Measurements from ENCODE around the gene MPL. TPM values are rescaled to one million over a fixed set of nuclear protein-coding genes. Genes with fewer than 3 reads are reported as not detected.

The MPL gene
- total RNA-seq, 1 donor from 2014 or later, result not detected

DNA sequence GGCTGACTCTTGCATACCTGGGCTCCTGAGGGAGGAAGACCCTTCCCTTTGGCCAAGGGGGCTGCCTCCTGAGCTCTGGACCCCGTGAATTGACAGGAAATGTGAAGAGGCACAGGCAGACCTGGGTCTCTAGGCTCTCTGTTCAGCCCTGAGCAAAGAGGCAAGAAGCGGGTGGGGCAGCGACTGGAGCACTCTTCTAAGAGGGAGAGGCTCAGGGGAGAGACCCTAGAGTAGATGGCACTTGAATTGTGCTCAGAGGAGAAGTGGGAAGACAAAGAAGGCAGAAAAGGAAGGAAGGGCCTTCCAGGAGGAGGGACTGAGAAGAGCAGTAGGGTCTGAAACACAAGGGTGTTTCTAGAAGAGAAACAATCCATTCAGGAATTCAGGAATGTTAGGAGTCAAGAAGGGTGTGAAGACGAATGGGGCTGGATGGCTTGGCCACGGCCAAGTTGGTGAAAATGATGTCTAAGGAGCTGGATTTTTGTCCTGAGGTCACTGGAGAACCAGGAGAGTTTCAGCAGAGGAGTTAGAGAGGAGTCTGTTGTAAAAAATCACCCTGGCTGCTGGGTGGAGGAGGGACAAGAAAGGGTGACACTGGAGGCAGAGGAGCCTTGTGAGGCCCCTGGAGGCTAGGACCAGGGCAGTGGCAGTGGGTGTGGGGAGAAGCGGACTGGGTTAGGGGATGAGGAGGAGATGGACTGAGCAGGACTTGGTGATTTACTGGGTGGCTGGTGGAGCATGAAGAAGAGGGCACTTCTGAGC lies 31.5 kb upstream of the MPL start:
- no peaks in the 10 kb centered on the region for H3K9me3 ChIP-seq (ENCODE audit: insufficient read depth, low read depth, low read length)
- Mint-ChIP-seq H3K9me3 (ENCODE audit: unreplicated experiment) (peaks cover 14% of the 10 kb centered on the region), H3K27me3 (ENCODE audit: low read depth, unreplicated experiment) (peaks cover 33% of the 10 kb centered on the region), H3K4me1 (ENCODE audit: low read depth, unreplicated experiment) (peaks cover 13% of the 10 kb centered on the region), H3K4me3 (ENCODE audit: unreplicated experiment) (no peak overlapping the region), H3K27ac (ENCODE audit: unreplicated experiment) (no peak overlapping the region), H3K36me3 (ENCODE audit: low read depth, unreplicated experiment) (peaks cover 11% of the 10 kb centered on the region)
- H3K4me1 ChIP-seq (ENCODE audit: insufficient read depth, low read length), result no peaks in the 10 kb centered on the region
- DNase-seq (ENCODE audit: low read depth) (no peak), FAIRE-seq (no peak)
- no peak overlapping the region for H3K27ac ChIP-seq (ENCODE audit: low read depth, low read length)
- H3K79me2 ChIP-seq (ENCODE audit: insufficient read depth, low read length), result no peaks in the 10 kb centered on the region
- H3K27me3 ChIP-seq (ENCODE audit: insufficient read depth, low read length), result no peaks in the 10 kb centered on the region
- H2AFZ ChIP-seq (ENCODE audit: low read depth, low read length), result no peak overlapping the region
- H3K36me3 ChIP-seq (ENCODE audit: insufficient read depth, low read length), result no peaks in the 10 kb centered on the region
- no peaks in the 10 kb centered on the region for H4K20me1 ChIP-seq (ENCODE audit: insufficient read depth, low read length)
- no peak overlapping the region for H3K4me2 ChIP-seq (ENCODE audit: low read length)
- no peak overlapping the region for H3K4me3 ChIP-seq (ENCODE audit: insufficient read depth, low read depth, low read length)
- no peak overlapping the region for H3K9ac ChIP-seq (ENCODE audit: low read length)
- TF ChIP-seq, protein P1, sequence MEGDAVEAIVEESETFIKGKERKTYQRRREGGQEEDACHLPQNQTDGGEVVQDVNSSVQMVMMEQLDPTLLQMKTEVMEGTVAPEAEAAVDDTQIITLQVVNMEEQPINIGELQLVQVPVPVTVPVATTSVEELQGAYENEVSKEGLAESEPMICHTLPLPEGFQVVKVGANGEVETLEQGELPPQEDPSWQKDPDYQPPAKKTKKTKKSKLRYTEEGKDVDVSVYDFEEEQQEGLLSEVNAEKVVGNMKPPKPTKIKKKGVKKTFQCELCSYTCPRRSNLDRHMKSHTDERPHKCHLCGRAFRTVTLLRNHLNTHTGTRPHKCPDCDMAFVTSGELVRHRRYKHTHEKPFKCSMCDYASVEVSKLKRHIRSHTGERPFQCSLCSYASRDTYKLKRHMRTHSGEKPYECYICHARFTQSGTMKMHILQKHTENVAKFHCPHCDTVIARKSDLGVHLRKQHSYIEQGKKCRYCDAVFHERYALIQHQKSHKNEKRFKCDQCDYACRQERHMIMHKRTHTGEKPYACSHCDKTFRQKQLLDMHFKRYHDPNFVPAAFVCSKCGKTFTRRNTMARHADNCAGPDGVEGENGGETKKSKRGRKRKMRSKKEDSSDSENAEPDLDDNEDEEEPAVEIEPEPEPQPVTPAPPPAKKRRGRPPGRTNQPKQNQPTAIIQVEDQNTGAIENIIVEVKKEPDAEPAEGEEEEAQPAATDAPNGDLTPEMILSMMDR (IDR thresholded peaks at IDR 0.05; ENCODE audit: insufficient read depth, low read depth, low read length), result no peak
- no peak for TF ChIP-seq EZH2 (IDR thresholded peaks at IDR 0.05; ENCODE audit: insufficient read depth, low read length)

DNA sequence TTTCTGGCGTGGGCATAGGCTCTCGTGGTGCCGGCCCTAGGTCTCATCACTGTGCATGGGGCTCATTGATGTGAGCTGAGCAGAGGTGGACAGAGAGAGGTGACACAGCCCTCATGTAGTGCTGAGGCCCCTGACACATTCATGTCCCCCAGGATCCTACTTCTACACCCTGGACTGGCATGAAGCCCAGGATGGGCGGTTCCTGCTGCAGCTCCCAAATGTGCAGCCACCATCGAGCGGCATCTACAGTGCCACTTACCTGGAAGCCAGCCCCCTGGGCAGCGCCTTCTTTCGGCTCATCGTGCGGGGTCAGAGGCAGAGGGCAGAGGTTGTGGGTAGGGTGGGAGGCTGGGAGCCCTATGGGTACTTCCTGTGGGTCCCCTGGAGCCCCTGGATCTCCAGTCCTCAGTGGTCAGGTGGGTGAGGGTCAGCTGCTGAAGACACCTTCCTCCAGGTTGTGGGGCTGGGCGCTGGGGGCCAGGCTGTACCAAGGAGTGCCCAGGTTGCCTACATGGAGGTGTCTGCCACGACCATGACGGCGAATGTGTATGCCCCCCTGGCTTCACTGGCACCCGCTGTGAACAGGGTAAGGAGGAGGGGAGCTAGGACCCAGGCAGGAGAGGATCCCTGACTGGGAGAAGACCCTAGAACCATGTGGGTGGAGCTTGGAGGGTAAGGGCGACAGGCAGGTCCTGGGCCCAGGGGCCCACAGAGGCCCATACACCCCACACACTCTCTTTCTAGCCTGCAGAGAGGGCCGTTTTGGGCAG lies 30.7 kb upstream of the MPL start:
- Histone ChIP-seq H3K9ac (ENCODE audit: low read length) (no peak overlapping the region), H2AFZ (ENCODE audit: low read depth, low read length) (no peak overlapping the region), H3K27ac (ENCODE audit: low read depth, low read length) (no peak overlapping the region), H3K36me3 (ENCODE audit: insufficient read depth, low read length) (no peaks in the 10 kb centered on the region), H3K4me1 (ENCODE audit: insufficient read depth, low read length) (no peaks in the 10 kb centered on the region), H3K9me3 (ENCODE audit: insufficient read depth, low read depth, low read length) (no peaks in the 10 kb centered on the region), H3K4me3 (ENCODE audit: insufficient read depth, low read depth, low read length) (no peak overlapping the region), H4K20me1 (ENCODE audit: insufficient read depth, low read length) (no peaks in the 10 kb centered on the region), H3K27me3 (ENCODE audit: insufficient read depth, low read length) (no peaks in the 10 kb centered on the region), H3K4me2 (ENCODE audit: low read length) (no peak overlapping the region), H3K79me2 (ENCODE audit: insufficient read depth, low read length) (no peaks in the 10 kb centered on the region)
- TF ChIP-seq EZH2 (IDR thresholded peaks at IDR 0.05; ENCODE audit: insufficient read depth, low read length), result no peak
- TF ChIP-seq, protein P1 (IDR thresholded peaks at IDR 0.05; ENCODE audit: insufficient read depth, low read depth, low read length), result no peak
- no peak for FAIRE-seq
- Mint-ChIP-seq H3K4me3 (ENCODE audit: unreplicated experiment) (no peak overlapping the region), H3K27me3 (ENCODE audit: low read depth, unreplicated experiment) (peaks cover 33% of the 10 kb centered on the region), H3K9me3 (ENCODE audit: unreplicated experiment) (peaks cover 14% of the 10 kb centered on the region), H3K27ac (ENCODE audit: unreplicated experiment) (no peak overlapping the region), H3K4me1 (ENCODE audit: low read depth, unreplicated experiment) (peaks cover 13% of the 10 kb centered on the region), H3K36me3 (ENCODE audit: low read depth, unreplicated experiment) (peaks cover 11% of the 10 kb centered on the region)
- no peak for DNase-seq (ENCODE audit: low read depth)

All from astrocyte (in vitro differentiated cells and primary cell).